ENCODE data around the gene NUP62. TPM values are rescaled to one million over a fixed set of nuclear protein-coding genes. Genes with fewer than 3 reads are reported as not detected.

The NUP62 gene
- total RNA-seq, 5 donors from 2014 or later (not counting 1 experiment from before 2014, with no cell fraction given), result 36.2 to 67.5 (median 59.5) TPM

DNA sequence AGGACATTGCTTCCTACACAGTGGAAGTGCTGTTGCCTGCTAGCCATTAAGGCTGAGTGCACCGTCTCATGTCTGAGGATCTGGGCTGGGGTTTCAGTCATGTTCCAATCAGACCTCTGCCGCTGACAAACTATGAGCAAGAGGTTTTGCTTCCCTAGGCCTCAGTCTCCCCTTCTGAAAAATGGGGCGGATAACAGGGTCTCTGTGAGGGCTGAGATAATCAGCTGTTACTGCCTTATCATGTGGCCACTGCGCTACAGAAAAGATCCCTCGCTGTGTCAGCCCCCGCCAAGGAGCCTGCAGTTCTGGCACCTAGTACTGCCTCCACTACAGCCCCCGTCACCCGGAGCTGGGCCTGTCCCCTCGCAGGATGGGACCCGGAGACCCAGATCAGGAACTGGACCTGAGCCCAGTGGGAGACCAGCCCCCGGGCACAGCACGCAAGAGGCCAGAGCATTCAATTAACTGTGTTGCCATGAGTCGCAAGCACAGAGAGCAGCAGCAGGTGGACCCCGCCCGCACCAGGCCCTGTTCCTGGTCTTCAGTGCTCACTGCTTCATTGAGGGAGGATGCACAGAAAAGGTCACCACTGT lies 58.9 kb downstream of the NUP62 start:
- peaks cover 0 to 3% of the 10 kb centered on the region in 2 donors for H3K36me3 ChIP-seq (ENCODE audit: control insufficient read depth in 2 of 2, extremely low read depth in 1 of 2, insufficient read depth in 1 of 2, low read length in 1 of 2)
- H3K4me1 ChIP-seq (ENCODE audit: control insufficient read depth in 1 of 2, extremely low read depth in 1 of 2, insufficient read depth in 2 of 2, low read length in 2 of 2), result peaks cover 13 to 52% of the 10 kb centered on the region in 2 experiments
- peak overlapping the region; percentile 83 to 86 for H3K27ac Mint-ChIP-seq
- ChIA-PET CTCF (interaction anchor here in 1 of 2 donors (0.6 kb wide), 1 partner anchor 17 kb away, joined by 5 read pairs; no protein-coding TSS in a partner anchor), POLR2A (interaction anchor here in 1 of 2 donors (0.7 kb wide), 1 partner anchor 312 kb away, joined by 3 read pairs; no protein-coding TSS in a partner anchor)
- peaks cover 37 to 50% (median 47%) of the 10 kb centered on the region in 3 donors for H3K4me1 Mint-ChIP-seq
- H3K4me3 Mint-ChIP-seq, result no peak overlapping the region
- peak overlapping the region; percentile 79 for H3K27ac ChIP-seq (ENCODE audit: low read length)
- DNase-seq, result no peak
- ATAC-seq (replicated peaks in 1 of 4), result no peak
- H3K4me3 ChIP-seq (ENCODE audit: control insufficient read depth in 1 of 2, extremely low read depth in 1 of 2, low read length in 1 of 2), result peak overlapping the region; percentile 64 to 69
- H3K27me3 ChIP-seq (replicated peaks in 1 of 2; ENCODE audit: control insufficient read depth in 2 of 2, extremely low read depth in 1 of 2, insufficient read depth in 2 of 2, low read length in 1 of 2), result no peaks in the 10 kb centered on the region
- H3K9me3 Mint-ChIP-seq, result no peaks in the 10 kb centered on the region
- 89% methylated on average over 13 of the region's 15 CpGs for WGBS (ENCODE audit: insufficient coverage)
- no peaks in the 10 kb centered on the region for H3K36me3 Mint-ChIP-seq
- H3K9me3 ChIP-seq, result no peaks in the 10 kb centered on the region
- H3K27me3 Mint-ChIP-seq, result no peaks in the 10 kb centered on the region

DNA sequence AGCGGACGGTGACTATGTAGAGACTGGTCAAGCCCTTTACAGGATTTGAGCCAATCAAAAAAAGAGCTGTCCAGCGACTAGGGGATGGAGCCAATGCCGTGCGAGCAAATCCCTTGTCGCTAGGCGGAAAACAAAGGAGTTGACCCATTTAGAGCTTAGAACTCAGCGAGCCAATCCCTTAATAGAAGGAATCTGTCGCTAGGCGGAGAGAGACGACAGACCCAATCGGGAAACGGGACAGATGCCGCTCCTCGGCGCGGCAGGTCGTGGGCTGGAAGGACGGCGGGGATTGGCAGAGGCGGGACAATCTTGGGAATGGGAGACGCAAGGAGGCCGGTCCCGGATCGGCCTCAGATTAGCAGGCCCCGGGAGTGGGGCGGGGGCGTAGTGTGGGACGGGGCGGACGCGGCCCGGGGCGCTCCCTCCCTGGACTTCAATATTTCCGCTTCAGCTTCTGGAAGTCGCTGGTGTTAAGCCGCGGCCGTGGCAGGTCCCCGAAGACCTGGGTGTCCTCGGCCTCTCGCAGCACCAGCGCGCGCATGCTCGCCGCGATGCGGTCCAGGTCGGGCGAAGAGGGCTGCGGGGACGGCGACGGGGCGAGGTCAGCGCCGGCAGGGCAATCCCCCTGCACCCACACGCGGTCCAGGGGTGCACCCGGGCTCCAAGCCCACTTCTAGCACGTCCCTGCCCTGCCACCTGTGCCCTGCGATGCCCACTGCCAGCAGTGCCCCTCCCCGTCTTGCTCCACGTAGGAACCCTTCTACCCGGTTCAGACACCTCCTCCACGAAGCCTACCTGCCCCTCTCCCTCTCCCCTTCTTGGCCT lies 59.6 kb downstream of the NUP62 start:
- Histone ChIP-seq H3K4me1 (ENCODE audit: control insufficient read depth in 1 of 2, extremely low read depth in 1 of 2, insufficient read depth in 2 of 2, low read length in 2 of 2) (peaks cover 13 to 54% of the 10 kb centered on the region in 2 experiments), H3K36me3 (ENCODE audit: control insufficient read depth in 2 of 2, extremely low read depth in 1 of 2, insufficient read depth in 1 of 2, low read length in 1 of 2) (peaks cover 0 to 9% of the 10 kb centered on the region in 2 donors), H3K9me3 (no peaks in the 10 kb centered on the region), H3K27me3 (replicated peaks in 1 of 2; ENCODE audit: control insufficient read depth in 2 of 2, extremely low read depth in 1 of 2, insufficient read depth in 2 of 2, low read length in 1 of 2) (no peaks in the 10 kb centered on the region), H3K27ac (ENCODE audit: low read length) (peak overlapping the region; percentile 79), H3K4me3 (ENCODE audit: control insufficient read depth in 1 of 2, extremely low read depth in 1 of 2, low read length in 1 of 2) (peak overlapping the region; percentile 64 to 69)
- DNase-seq, result peak; percentile 77 to 95 (median 84)
- H3K27me3 Mint-ChIP-seq, result no peaks in the 10 kb centered on the region
- peaks cover 39 to 53% (median 51%) of the 10 kb centered on the region in 3 donors for H3K4me1 Mint-ChIP-seq
- ATAC-seq (replicated peaks in 1 of 4), result peak; percentile 75 to 81 (median 80)
- peaks cover 2% of the 10 kb centered on the region for H3K36me3 Mint-ChIP-seq
- ChIA-PET CTCF (interaction anchor here (0.6 to 0.9 kb wide), 5 partner anchors 17 to 311 kb away, joined by 3 to 5 read pairs (median 4); partner anchors contain the start of genes AP2A1 (in 1 of the 2) and PTOV1 (in 1 of the 2)), POLR2A (interaction anchor here (0.6 to 1.0 kb wide), 10 partner anchors 16 to 1511 kb away, joined by 3 to 12 read pairs (median 4); partner anchors contain the start of genes AP2A1 (in 1 of the 2), IL4I1 (in 1 of the 2), MED25 (in 1 of the 2) and PTOV1 (in 1 of the 2))
- no peaks in the 10 kb centered on the region for H3K9me3 Mint-ChIP-seq
- H3K4me3 Mint-ChIP-seq, result no peak overlapping the region
- peak overlapping the region; percentile 83 to 86 for H3K27ac Mint-ChIP-seq
- under 1% methylated on average over 67 of the region's 67 CpGs for WGBS (ENCODE audit: insufficient coverage)

DNA sequence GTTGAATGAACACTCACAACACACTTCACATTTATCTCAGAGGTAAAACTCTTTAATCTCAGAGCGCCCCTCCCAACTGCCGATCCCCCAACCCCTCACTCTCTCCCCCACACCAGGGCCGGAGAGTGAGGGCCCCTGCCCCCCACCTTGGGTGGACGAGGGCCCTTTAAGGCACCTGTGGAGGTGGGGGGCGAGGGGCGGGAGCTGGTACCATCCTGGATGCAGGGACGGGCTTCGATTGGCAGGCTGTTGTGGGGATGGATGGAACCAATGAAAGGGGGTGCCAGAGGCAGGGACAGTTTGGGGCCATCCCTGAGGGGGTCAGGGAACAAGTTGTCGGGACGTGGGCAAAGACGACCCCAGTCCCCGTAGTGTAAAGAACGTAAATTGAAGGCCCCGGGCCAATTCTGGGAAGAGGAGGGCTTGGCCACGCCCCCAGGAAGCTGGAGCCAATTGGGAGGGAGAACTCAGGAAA lies 60.3 kb downstream of the NUP62 start:
- Mint-ChIP-seq H3K4me1 (peaks cover 39 to 57% (median 56%) of the 10 kb centered on the region in 3 donors), H3K27me3 (no peaks in the 10 kb centered on the region), H3K9me3 (no peaks in the 10 kb centered on the region), H3K36me3 (peaks cover 9% of the 10 kb centered on the region), H3K27ac (no peak overlapping the region), H3K4me3 (no peak overlapping the region)
- H3K36me3 ChIP-seq (ENCODE audit: control insufficient read depth in 2 of 2, extremely low read depth in 1 of 2, insufficient read depth in 1 of 2, low read length in 1 of 2), result peaks cover 4 to 16% of the 10 kb centered on the region in 2 donors
- DNase-seq (no peak), ATAC-seq (replicated peaks in 1 of 4) (peak; percentile 1 to 3 (median 2))
- H3K4me1 ChIP-seq (ENCODE audit: control insufficient read depth in 1 of 2, extremely low read depth in 1 of 2, insufficient read depth in 2 of 2, low read length in 2 of 2), result peaks cover 13 to 58% of the 10 kb centered on the region in 2 experiments
- CTCF ChIA-PET, result interaction anchor here in 1 of 2 donors (0.6 to 0.9 kb wide), 3 partner anchors 18 to 310 kb away, joined by 3 to 5 read pairs (median 4); partner anchors contain the start of genes AP2A1 and PTOV1
- 1% methylated on average over 11 of the region's 15 CpGs for WGBS (ENCODE audit: insufficient coverage)
- peak overlapping the region; percentile 64 to 69 for H3K4me3 ChIP-seq (ENCODE audit: control insufficient read depth in 1 of 2, extremely low read depth in 1 of 2, low read length in 1 of 2)
- no peaks in the 10 kb centered on the region for H3K9me3 ChIP-seq
- H3K27ac ChIP-seq (ENCODE audit: low read length), result peak overlapping the region; percentile 79
- no peaks in the 10 kb centered on the region for H3K27me3 ChIP-seq (replicated peaks in 1 of 2; ENCODE audit: control insufficient read depth in 2 of 2, extremely low read depth in 1 of 2, insufficient read depth in 2 of 2, low read length in 1 of 2)
- POLR2A ChIA-PET, result interaction anchor here (0.6 to 1.6 kb wide), 11 partner anchors 8 to 1511 kb away, joined by 3 to 12 read pairs (median 4); partner anchors contain the start of genes AKT1S1 (in 1 of the 2), AP2A1 (in 1 of the 2), IL4I1 (in 1 of the 2) and MED25 (in 1 of the 2)

DNA sequence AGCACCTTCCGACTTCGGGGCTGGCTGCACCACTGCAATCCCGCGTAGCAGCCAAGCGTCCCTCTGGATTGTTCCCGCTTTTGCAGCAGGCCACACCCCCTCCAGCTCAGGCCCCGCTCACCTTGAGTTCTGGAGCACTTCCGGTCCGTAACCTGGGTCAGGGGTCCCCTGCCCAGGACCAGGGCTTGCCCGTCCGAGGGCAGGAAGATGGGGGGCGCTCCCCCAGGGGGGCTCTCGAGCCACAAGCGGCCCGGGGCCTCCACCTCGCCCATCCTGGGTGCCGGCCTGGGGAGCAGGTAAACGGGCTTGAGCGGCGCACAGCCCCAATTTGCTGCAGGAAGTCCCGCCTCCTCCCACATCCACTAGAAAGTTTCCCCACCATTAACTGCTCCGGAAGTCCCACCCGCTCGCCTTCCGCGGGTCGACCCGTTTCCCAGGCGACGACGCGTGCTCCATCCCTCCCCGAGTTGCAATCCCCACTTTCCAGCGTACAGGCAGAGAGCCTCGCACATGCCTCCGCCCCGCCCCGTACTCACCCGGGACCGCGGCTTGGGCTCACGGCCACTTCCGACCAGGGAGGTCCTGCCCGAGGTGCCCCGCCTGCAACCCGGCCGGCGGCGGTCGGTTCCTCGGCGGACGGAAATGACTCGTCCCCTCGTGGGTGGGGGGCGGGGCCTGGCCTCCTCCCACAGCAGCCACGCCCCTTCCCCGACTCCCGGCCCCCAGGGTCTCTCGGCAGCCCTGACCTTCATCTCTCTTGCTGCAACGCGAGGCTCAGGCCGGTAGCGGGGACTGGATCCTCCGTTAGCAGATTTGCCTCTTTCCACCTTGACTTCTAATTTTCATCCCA lies 62.1 kb downstream of the NUP62 start, which contains the start of gene PNKP:
Gene PNKP (minus strand): TSS at position 644 of the 850 bp plus-strand sequence. CDS start 372 bp downstream, at position 272.
- under 1% methylated on average over 64 of the region's 65 CpGs for WGBS (ENCODE audit: insufficient coverage)
- H3K27me3 Mint-ChIP-seq, result no peaks in the 10 kb centered on the region
- DNase-seq, result peak; percentile 71 to 91 (median 82)
- Histone ChIP-seq H3K27ac (ENCODE audit: low read length) (peak within 1 kb of the TSS; percentile 91), H3K4me3 (ENCODE audit: control insufficient read depth in 1 of 2, extremely low read depth in 1 of 2, low read length in 1 of 2) (peak within 1 kb of the TSS; percentile 83 to 90), H3K4me1 (ENCODE audit: control insufficient read depth in 1 of 2, extremely low read depth in 1 of 2, insufficient read depth in 2 of 2, low read length in 2 of 2) (peaks cover 13 to 64% of the 10 kb centered on the region in 2 experiments), H3K27me3 (replicated peaks in 1 of 2; ENCODE audit: control insufficient read depth in 2 of 2, extremely low read depth in 1 of 2, insufficient read depth in 2 of 2, low read length in 1 of 2) (no peaks in the 10 kb centered on the region), H3K9me3 (no peaks in the 10 kb centered on the region), H3K36me3 (ENCODE audit: control insufficient read depth in 2 of 2, extremely low read depth in 1 of 2, insufficient read depth in 1 of 2, low read length in 1 of 2) (peaks cover 4 to 29% of the 10 kb centered on the region in 2 donors)
- H3K4me3 Mint-ChIP-seq, result no peak within 1 kb of the TSS
- ChIA-PET POLR2A (interaction anchor here in 1 of 2 donors (0.6 to 1.6 kb wide), 6 partner anchors 10 to 1503 kb away, joined by 3 to 6 read pairs (median 4); partner anchors contain the start of genes AKT1S1, MED25, SYNGR4 and TBC1D17), CTCF (interaction anchor here in 1 of 2 donors (0.6 to 1.0 kb wide), 3 partner anchors 9 to 288 kb away, joined by 3 to 5 read pairs (median 3); partner anchors contain the start of gene FUZ)
- peak; percentile 55 to 64 (median 60) for ATAC-seq (replicated peaks in 1 of 4)
- peaks cover 15% of the 10 kb centered on the region for H3K36me3 Mint-ChIP-seq
- no peaks in the 10 kb centered on the region for H3K9me3 Mint-ChIP-seq
- no peak within 1 kb of the TSS for H3K27ac Mint-ChIP-seq
- peaks cover 39 to 59% (median 58%) of the 10 kb centered on the region in 3 donors for H3K4me1 Mint-ChIP-seq

DNA sequence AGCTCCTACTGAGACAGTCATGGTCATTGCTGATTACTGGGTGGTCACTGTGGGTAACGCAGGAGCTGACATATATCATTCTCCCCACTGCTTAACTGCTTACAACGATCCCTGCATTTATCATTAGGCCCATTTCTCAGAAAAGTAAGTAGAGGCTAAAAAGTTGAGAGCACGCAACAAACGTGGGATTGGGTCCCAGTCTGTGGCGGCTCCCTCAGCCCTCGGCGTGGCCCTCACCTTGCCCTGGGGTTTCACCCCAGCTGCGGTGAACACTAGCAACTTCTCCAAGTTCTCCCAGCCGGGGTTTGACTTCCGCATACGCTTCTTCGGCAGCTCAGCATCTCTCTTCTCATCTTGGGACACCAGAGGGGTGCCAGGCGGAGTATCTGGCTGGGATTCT lies 64.4 kb downstream of the NUP62 start:
- peaks cover 13 to 53% of the 10 kb centered on the region in 2 experiments for H3K4me1 ChIP-seq (ENCODE audit: control insufficient read depth in 1 of 2, extremely low read depth in 1 of 2, insufficient read depth in 2 of 2, low read length in 2 of 2)
- 94% methylated on average over 9 of the region's 13 CpGs for WGBS (ENCODE audit: insufficient coverage)
- Mint-ChIP-seq H3K9me3 (no peaks in the 10 kb centered on the region), H3K4me1 (peaks cover 30 to 48% (median 48%) of the 10 kb centered on the region in 3 donors), H3K27ac (no peak overlapping the region), H3K4me3 (no peak overlapping the region), H3K36me3 (peaks cover 24% of the 10 kb centered on the region), H3K27me3 (no peaks in the 10 kb centered on the region)
- H3K27ac ChIP-seq (ENCODE audit: low read length), result no peak overlapping the region
- ChIA-PET POLR2A (interaction anchor here in 1 of 2 donors (0.6 to 0.7 kb wide), 2 partner anchors 73 to 314 kb away, joined by 4 to 8 read pairs; no protein-coding TSS in a partner anchor), CTCF (no interaction called here)
- no peak for DNase-seq
- no peak for ATAC-seq (replicated peaks in 1 of 4)
- H3K27me3 ChIP-seq (replicated peaks in 1 of 2; ENCODE audit: control insufficient read depth in 2 of 2, extremely low read depth in 1 of 2, insufficient read depth in 2 of 2, low read length in 1 of 2), result no peaks in the 10 kb centered on the region
- H3K9me3 ChIP-seq, result no peaks in the 10 kb centered on the region
- H3K4me3 ChIP-seq (ENCODE audit: control insufficient read depth in 1 of 2, extremely low read depth in 1 of 2, low read length in 1 of 2), result no peak overlapping the region
- peaks cover 11 to 46% of the 10 kb centered on the region in 2 donors for H3K36me3 ChIP-seq (ENCODE audit: control insufficient read depth in 2 of 2, extremely low read depth in 1 of 2, insufficient read depth in 1 of 2, low read length in 1 of 2)

All from T-cell (primary cell).